ENCODE results near the gene APOH. TPM values are rescaled to one million over a fixed set of nuclear protein-coding genes. Genes with fewer than 3 reads are reported as not detected.

The APOH gene
- total RNA-seq, 1 experiment from 2014 or later: not detected

- no peak for DNase-seq (ENCODE audit: extremely low read depth, low read depth)
These were observed 6.3 kb upstream of the APOH start for GRCh38 chr17:66235377-66235994.

GRCh38 chr17:66234611-66235010 lies 5.4 kb upstream of the APOH start:
- no peak for DNase-seq (ENCODE audit: extremely low read depth, low read depth)

GRCh38 chr17:66233023-66233753 lies 4.0 kb upstream of the APOH start:
- DNase-seq (ENCODE audit: extremely low read depth, low read depth): no peak

GRCh38 chr17:66230922-66231591 lies 1.8 kb upstream of the APOH start:
- no peak for DNase-seq (ENCODE audit: extremely low read depth, low read depth)

GRCh38 chr17:66229783-66230538 lies 746 bp upstream of the APOH start:
- DNase-seq (ENCODE audit: extremely low read depth, low read depth): no peak

- DNase-seq (ENCODE audit: extremely low read depth, low read depth): no peak
These were observed 1.8 kb downstream of the APOH start for GRCh38 chr17:66227212-66228045.

- DNase-seq (ENCODE audit: extremely low read depth, low read depth): no peak
These were observed 6.3 kb downstream of the APOH start for GRCh38 chr17:66222798-66223350.

- no peak for DNase-seq (ENCODE audit: extremely low read depth, low read depth)
These were observed 7.3 kb downstream of the APOH start for GRCh38 chr17:66221755-66222530.

- no peak for DNase-seq (ENCODE audit: extremely low read depth, low read depth)
These were observed 7.9 kb downstream of the APOH start for GRCh38 chr17:66221343-66221742.

- no peak for DNase-seq (ENCODE audit: extremely low read depth, low read depth)
These were observed 9.0 kb downstream of the APOH start for GRCh38 chr17:66220079-66220835.

GRCh38 chr17:66215529-66215911 lies 13.7 kb downstream of the APOH start:
- no peak for DNase-seq (ENCODE audit: extremely low read depth, low read depth)

GRCh38 chr17:66214884-66215528 lies 14.2 kb downstream of the APOH start:
- no peak for DNase-seq (ENCODE audit: extremely low read depth, low read depth)

- DNase-seq (ENCODE audit: extremely low read depth, low read depth): no peak
These were observed 18.0 kb downstream of the APOH start for GRCh38 chr17:66211047-66211810.

- DNase-seq (ENCODE audit: extremely low read depth, low read depth): no peak
These were observed 19.0 kb downstream of the APOH start for GRCh38 chr17:66210208-66210574.

GRCh38 chr17:66207936-66208335 lies 21.3 kb downstream of the APOH start:
- no peak for DNase-seq (ENCODE audit: extremely low read depth, low read depth)

- DNase-seq (ENCODE audit: extremely low read depth, low read depth): no peak
These were observed 25.8 kb downstream of the APOH start for GRCh38 chr17:66203274-66204015.

GRCh38 chr17:66200685-66201092 lies 28.5 kb downstream of the APOH start:
- DNase-seq (ENCODE audit: extremely low read depth, low read depth): peak; percentile 70
